ENCODE data around the gene NRSN2.

GRCh38 chr20:313948-314347 lies 33.0 kb upstream of the NRSN2 start:
- no peak for TF ChIP-seq CTCF (IDR thresholded peaks at IDR 0.05)
- TF ChIP-seq ZFX (IDR thresholded peaks at IDR 0.05; ENCODE audit: borderline replicate concordance): no peak

Data from 22Rv1 (cell line).